Hepatocyte (in vitro differentiated cells): ENCODE data around the gene PHOX2B. TPM values are rescaled to one million over a fixed set of nuclear protein-coding genes. Genes with fewer than 3 reads are reported as not detected.

Source experiments
- DNase-seq: peaks from one replicate; pipeline ENCODE4 v3.0.0-alpha.2; 2016; ENCODE audit warnings: low spot score
- H2AFZ ChIP-seq: fragments of 200-600 bp; sonication (generic); 2 replicates; pipeline ENCODE4 v1.6.0; 2016; ENCODE audit warnings: antibody characterized with exemption, mild to moderate bottlenecking
- H3K27ac ChIP-seq: fragments of 200-600 bp; sonication (generic); 2 replicates; pipeline ENCODE4 v1.5.1; 2016; ENCODE audit warnings: mild to moderate bottlenecking
- H3K27me3 ChIP-seq: fragments of 200-600 bp; sonication (generic); 2 replicates; pipeline ENCODE4 v1.6.1; 2016
- H3K36me3 ChIP-seq: fragments of 200-600 bp; sonication (generic); replicated peaks from 2 replicates; pipeline ENCODE4 v1.5.1; 2016; ENCODE audit warnings: low read depth; ENCODE audit not compliant: insufficient read depth
- H3K4me1 ChIP-seq: fragments of 200-600 bp; sonication (generic); 2 replicates; pipeline ENCODE4 v1.5.1; 2016; ENCODE audit warnings: mild to moderate bottlenecking, moderate library complexity; ENCODE audit not compliant: insufficient read depth
- H3K4me2 ChIP-seq: fragments of 200-600 bp; sonication (generic); 2 replicates; pipeline ENCODE4 v1.6.0; 2016
- H3K4me3 ChIP-seq: fragments of 200-600 bp; sonication (generic); 2 replicates; pipeline ENCODE4 v1.5.1; 2016; ENCODE audit warnings: mild to moderate bottlenecking
- H3K79me2 ChIP-seq: fragments of 200-600 bp; sonication (generic); 2 replicates; pipeline ENCODE4 v1.6.0; 2017; ENCODE audit warnings: mild to moderate bottlenecking
- H3K9me2 ChIP-seq: fragments of 200-600 bp; sonication (generic); replicated peaks from 2 replicates; pipeline ENCODE4 v1.6.0; 2017; ENCODE audit warnings: mild to moderate bottlenecking; ENCODE audit not compliant: insufficient read depth
- H3K9me3 ChIP-seq: fragments of 200-600 bp; sonication (generic); 2 replicates; pipeline ENCODE4 v1.5.1; 2016; ENCODE audit warnings: low read depth, mild to moderate bottlenecking
- H4K20me1 ChIP-seq: fragments of 200-600 bp; sonication (generic); 2 replicates; pipeline ENCODE4 v1.6.0; 2016; ENCODE audit warnings: mild to moderate bottlenecking; ENCODE audit not compliant: insufficient read depth, poor library complexity, severe bottlenecking
- EZH2 ChIP-seq: fragments of 200-600 bp; sonication (generic); IDR thresholded peaks from 2 replicates; pipeline ENCODE4 v1.6.1; 2016; ENCODE audit warnings: antibody characterized with exemption, mild to moderate bottlenecking, borderline replicate concordance
- EZH2phosphoT487 ChIP-seq: fragments of 200-600 bp; sonication (generic); IDR thresholded peaks from one replicate; pipeline ENCODE4 v1.6.1; 2018; ENCODE audit warnings: antibody characterized with exemption, mild to moderate bottlenecking, low read depth, moderate library complexity; ENCODE audit not compliant: unreplicated experiment, severe bottlenecking
- WGBS: methylation state at CpG from one replicate; pipeline ENCODE4 v1.1.6; 2016; ENCODE audit warnings: low lambda C conversion rate; ENCODE audit errors: missing lambda C conversion rate; 5-methylcytosine and 5-hydroxymethylcytosine counted together
- polyA plus RNA-seq: library from polyadenylated mRNA; unstranded; fragments of >200 nt; fragmentation: Nextera tagmentation; extraction: Ambion mirVana; gene quantifications from 2 replicates; pipeline ENCODE4 v1.2.1, GENCODE V29; 2016
- total RNA-seq: library from RNA; depleted of rRNA; stranded (reverse); fragments of >200 nt; gene quantifications from 2 replicates; pipeline ENCODE4 v1.2.3, GENCODE V29; 2014
- TF ChIP-seq, protein P1 (sequence below): fragments of 200-600 bp; sonication (generic); IDR thresholded peaks from 2 replicates; pipeline ENCODE4 v1.5.1; 2016; ENCODE audit warnings: antibody characterized with exemption, mild to moderate bottlenecking; ENCODE audit not compliant: poor library complexity

PHOX2B gene
- total and polyA plus RNA-seq, 2 experiments from 2014 or later = not detected

DNA sequence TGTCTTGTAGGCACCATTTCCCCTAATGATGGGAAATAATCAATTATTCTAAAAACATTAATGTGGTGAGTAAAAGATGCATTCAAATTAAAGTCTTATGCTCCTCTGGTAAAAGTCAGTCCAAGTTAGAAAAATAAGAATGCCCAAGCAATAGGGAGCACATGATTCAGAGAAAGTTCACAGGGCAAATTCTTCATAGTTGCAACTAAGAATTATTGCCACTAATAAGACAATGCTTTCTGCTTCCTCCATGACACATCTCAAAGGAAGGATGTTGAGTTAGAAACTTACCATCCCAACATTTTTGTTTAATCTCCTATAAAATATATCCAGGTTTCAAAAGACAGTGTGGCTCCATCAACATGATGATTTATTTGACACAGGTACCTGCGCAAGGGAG lies 26.3 kb downstream of the PHOX2B start:
- no peaks in the 10 kb centered on the region for H3K4me1 ChIP-seq
- no peaks in the 10 kb centered on the region for H3K9me2 ChIP-seq
- H3K4me2 ChIP-seq = no peak overlapping the region
- H3K27me3 ChIP-seq = peaks cover 40% of the 10 kb centered on the region
- no peak for DNase-seq
- H3K79me2 ChIP-seq = no peaks in the 10 kb centered on the region
- WGBS = 90% methylated on average over 1 of the region's 1 CpG
- TF ChIP-seq, protein P1, sequence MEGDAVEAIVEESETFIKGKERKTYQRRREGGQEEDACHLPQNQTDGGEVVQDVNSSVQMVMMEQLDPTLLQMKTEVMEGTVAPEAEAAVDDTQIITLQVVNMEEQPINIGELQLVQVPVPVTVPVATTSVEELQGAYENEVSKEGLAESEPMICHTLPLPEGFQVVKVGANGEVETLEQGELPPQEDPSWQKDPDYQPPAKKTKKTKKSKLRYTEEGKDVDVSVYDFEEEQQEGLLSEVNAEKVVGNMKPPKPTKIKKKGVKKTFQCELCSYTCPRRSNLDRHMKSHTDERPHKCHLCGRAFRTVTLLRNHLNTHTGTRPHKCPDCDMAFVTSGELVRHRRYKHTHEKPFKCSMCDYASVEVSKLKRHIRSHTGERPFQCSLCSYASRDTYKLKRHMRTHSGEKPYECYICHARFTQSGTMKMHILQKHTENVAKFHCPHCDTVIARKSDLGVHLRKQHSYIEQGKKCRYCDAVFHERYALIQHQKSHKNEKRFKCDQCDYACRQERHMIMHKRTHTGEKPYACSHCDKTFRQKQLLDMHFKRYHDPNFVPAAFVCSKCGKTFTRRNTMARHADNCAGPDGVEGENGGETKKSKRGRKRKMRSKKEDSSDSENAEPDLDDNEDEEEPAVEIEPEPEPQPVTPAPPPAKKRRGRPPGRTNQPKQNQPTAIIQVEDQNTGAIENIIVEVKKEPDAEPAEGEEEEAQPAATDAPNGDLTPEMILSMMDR = no peak
- no peak for TF ChIP-seq EZH2
- no peak for TF ChIP-seq EZH2phosphoT487
- H2AFZ ChIP-seq = no peak overlapping the region
- no peak overlapping the region for H3K27ac ChIP-seq
- no peaks in the 10 kb centered on the region for H3K36me3 ChIP-seq
- H3K9me3 ChIP-seq = no peaks in the 10 kb centered on the region
- H4K20me1 ChIP-seq = no peaks in the 10 kb centered on the region
- H3K4me3 ChIP-seq = no peak overlapping the region

DNA sequence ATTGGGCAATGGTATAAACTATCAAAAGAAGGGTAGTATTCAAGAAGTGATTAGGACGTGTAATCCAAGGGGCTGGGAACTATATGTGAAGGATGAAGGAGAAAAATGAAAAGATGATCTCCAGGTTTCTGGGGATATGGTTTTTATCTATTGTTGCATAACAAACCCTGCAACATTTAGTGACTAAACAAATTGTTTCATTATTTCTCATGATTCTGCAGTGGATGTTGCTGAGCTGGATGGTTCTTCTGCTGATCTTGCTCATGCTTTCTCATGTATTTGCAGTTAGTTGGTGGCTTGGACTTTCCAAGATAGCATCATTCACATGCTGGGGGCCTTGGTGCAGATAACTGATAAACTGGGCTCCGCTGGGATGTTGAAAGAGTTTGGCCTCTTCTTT lies 29.1 kb downstream of the PHOX2B start:
- Histone ChIP-seq H3K4me3 (no peak overlapping the region), H3K79me2 (no peaks in the 10 kb centered on the region), H3K4me2 (no peak overlapping the region), H2AFZ (no peak overlapping the region), H3K9me3 (no peaks in the 10 kb centered on the region), H4K20me1 (no peaks in the 10 kb centered on the region), H3K36me3 (no peaks in the 10 kb centered on the region), H3K27ac (no peak overlapping the region), H3K27me3 (peaks cover 44% of the 10 kb centered on the region), H3K4me1 (no peaks in the 10 kb centered on the region), H3K9me2 (no peaks in the 10 kb centered on the region)
- TF ChIP-seq EZH2 (no peak), EZH2phosphoT487 (no peak)
- TF ChIP-seq, protein P1 = no peak
- 85% methylated on average over 2 of the region's 2 CpGs for WGBS
- DNase-seq = no peak

DNA sequence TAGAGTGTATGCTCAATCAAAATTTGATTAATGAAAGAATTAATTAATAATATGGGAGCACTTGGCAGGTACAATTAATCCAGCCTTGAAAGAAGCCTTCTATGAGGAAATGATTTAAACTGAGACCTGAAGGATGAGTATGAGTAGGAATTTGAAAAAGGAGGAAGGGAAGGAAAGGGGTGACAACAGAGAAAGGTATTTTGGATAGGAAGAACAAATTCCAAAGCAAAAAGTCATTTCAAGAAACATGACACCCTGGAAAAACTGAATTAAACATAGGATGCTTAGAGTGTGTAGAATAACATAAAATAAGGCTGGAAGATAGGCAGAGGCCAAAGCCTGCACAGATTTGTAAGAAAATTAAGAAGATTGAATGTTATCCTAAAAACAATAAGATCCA lies 29.6 kb downstream of the PHOX2B start:
- H3K4me3 ChIP-seq = no peak overlapping the region
- H3K9me3 ChIP-seq = no peaks in the 10 kb centered on the region
- no peaks in the 10 kb centered on the region for H4K20me1 ChIP-seq
- no peaks in the 10 kb centered on the region for H3K36me3 ChIP-seq
- H3K4me2 ChIP-seq = no peak overlapping the region
- TF ChIP-seq EZH2phosphoT487 = no peak
- TF ChIP-seq, protein P1 = no peak
- no peak for TF ChIP-seq EZH2
- no peak overlapping the region for H2AFZ ChIP-seq
- H3K9me2 ChIP-seq = no peaks in the 10 kb centered on the region
- no peak overlapping the region for H3K27ac ChIP-seq
- no peaks in the 10 kb centered on the region for H3K79me2 ChIP-seq
- no peak for DNase-seq
- H3K27me3 ChIP-seq = peaks cover 44% of the 10 kb centered on the region
- no peaks in the 10 kb centered on the region for H3K4me1 ChIP-seq

DNA sequence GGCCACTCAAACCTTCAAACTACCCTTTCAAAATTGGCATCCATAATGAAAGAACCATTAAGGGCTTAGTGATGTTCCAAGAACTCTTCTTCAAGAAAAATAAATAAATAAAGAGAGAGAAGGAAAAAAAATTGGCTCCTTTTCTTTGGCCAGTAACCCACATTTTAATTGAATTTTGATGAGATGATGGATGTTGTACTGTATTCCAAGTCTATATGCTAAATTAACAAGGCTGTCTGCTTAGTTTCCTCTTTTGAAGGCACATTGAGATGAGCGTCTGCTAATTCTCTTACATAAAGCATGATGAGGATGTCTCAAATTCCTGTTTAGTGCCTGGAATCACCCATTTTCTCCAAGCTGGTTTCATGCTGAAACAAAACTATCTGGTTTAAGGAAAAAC lies 33.4 kb downstream of the PHOX2B start:
- Histone ChIP-seq H3K27ac (no peak overlapping the region), H3K4me1 (no peaks in the 10 kb centered on the region), H3K4me2 (no peak overlapping the region)

More for the DNA sequence above, 33.4 kb downstream of the PHOX2B start:
- H3K9me2 ChIP-seq = no peaks in the 10 kb centered on the region
- DNase-seq = no peak
- H3K27me3 ChIP-seq = peaks cover 25% of the 10 kb centered on the region
- no peak overlapping the region for H2AFZ ChIP-seq
- H3K9me3 ChIP-seq = no peaks in the 10 kb centered on the region
- no peak overlapping the region for H3K4me3 ChIP-seq
- no peaks in the 10 kb centered on the region for H4K20me1 ChIP-seq
- TF ChIP-seq EZH2phosphoT487 (no peak), EZH2 (no peak)
- TF ChIP-seq, protein P1 = no peak
- H3K36me3 ChIP-seq = no peaks in the 10 kb centered on the region
- 55% methylated on average over 1 of the region's 1 CpG for WGBS
- H3K79me2 ChIP-seq = no peaks in the 10 kb centered on the region
